HG03439 (cell line): Measurements from ENCODE around the gene SMC1B.
"Not testable (repeated sequence)": the region's sequence is repeated elsewhere in the genome, so short reads cannot be mapped to it uniquely, and the experiment has no call there.

Experiments used
- ATAC-seq: cut with Tn5 transposase; IDR thresholded peaks from one replicate; pipeline ENCODE4 v1.9.1; 2021; ENCODE audit warnings: mild to moderate bottlenecking, moderate library complexity; ENCODE audit not compliant: unreplicated experiment

SMC1B gene, protein sequence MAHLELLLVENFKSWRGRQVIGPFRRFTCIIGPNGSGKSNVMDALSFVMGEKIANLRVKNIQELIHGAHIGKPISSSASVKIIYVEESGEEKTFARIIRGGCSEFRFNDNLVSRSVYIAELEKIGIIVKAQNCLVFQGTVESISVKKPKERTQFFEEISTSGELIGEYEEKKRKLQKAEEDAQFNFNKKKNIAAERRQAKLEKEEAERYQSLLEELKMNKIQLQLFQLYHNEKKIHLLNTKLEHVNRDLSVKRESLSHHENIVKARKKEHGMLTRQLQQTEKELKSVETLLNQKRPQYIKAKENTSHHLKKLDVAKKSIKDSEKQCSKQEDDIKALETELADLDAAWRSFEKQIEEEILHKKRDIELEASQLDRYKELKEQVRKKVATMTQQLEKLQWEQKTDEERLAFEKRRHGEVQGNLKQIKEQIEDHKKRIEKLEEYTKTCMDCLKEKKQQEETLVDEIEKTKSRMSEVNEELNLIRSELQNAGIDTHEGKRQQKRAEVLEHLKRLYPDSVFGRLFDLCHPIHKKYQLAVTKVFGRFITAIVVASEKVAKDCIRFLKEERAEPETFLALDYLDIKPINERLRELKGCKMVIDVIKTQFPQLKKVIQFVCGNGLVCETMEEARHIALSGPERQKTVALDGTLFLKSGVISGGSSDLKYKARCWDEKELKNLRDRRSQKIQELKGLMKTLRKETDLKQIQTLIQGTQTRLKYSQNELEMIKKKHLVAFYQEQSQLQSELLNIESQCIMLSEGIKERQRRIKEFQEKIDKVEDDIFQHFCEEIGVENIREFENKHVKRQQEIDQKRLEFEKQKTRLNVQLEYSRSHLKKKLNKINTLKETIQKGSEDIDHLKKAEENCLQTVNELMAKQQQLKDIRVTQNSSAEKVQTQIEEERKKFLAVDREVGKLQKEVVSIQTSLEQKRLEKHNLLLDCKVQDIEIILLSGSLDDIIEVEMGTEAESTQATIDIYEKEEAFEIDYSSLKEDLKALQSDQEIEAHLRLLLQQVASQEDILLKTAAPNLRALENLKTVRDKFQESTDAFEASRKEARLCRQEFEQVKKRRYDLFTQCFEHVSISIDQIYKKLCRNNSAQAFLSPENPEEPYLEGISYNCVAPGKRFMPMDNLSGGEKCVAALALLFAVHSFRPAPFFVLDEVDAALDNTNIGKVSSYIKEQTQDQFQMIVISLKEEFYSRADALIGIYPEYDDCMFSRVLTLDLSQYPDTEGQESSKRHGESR

GRCh38 chr22:45413368-45414211 lies at the start of gene SMC1B, which contains the start of gene RIBC2:
SMC1B (minus strand) TSS chr22:45413599; CDS start chr22:45413567, 32 bp downstream.
RIBC2 (plus strand) TSS chr22:45413693; CDS start chr22:45413887, 194 bp downstream.
- no peak for ATAC-seq

- no peak for ATAC-seq
Observed at GRCh38 chr22:45462034-45462655, 48.7 kb upstream of the SMC1B start.

- no peak for ATAC-seq
Observed at GRCh38 chr22:45460288-45461109, 47.1 kb upstream of the SMC1B start.

GRCh38 chr22:45459235-45459634 lies 45.8 kb upstream of the SMC1B start:
- no peak for ATAC-seq

DNA sequence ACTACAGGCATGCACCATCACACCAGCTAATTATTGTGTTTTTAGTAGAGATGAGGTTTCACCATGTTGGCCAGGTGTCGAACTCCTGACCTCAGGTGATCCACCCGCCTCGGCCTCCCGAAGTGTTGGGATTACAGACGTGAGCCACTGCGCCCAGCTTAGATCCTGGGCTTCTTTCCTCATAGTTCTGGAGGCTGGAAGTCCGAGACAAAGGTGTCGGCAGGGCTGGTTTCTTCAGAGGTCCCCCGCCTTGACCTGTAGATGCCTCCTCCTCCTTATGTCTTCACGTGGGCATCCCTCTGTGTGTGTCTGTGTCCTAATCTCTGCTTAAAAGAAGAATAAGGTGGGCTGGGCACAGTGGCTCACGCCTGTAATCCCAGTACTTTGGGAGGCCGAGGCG lies 45.1 kb upstream of the SMC1B start:
- ATAC-seq: no peak

- no peak for ATAC-seq
Observed at GRCh38 chr22:45456811-45457210, 43.4 kb upstream of the SMC1B start.

DNA sequence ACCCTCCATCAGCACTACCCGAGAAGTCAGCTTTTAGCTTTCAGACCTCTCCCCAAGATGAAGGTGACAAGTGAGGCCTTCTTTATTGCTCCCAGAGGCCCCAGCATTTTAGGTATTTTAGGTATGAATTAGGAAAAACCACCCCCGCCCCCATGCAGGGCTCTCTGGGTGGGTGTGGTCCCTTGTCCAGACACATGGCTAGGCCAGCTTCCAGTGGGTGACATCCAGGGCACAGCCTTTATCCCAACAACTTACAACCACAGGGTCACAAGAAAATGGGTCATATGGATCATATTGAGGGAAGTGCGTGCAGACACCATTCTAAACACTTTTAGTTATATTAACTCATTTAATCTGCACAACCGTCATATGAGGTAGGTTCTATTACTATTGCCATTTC lies 42.2 kb upstream of the SMC1B start:
- ATAC-seq: no peak

GRCh38 chr22:45455212-45455611 lies 41.8 kb upstream of the SMC1B start:
- no peak for ATAC-seq

DNA sequence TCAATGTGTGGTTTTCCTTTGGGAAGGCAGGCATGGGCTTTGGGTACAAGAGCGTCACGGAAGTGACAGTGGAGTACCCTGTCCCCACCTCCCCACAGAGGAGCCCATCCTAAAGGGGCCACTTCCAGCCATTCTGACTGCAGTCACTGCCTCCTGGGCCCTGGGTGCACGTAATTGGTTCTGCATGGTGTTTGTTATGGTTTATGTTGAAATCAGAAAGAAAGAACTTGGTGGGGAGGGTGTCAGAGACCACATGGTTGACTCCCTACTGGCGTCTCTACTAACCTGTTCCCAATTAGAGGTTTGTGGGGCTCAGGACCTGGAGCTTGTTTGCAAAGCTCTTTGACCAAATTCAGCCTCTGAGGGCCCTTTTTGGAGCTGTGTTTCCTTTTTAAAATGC lies 40.9 kb upstream of the SMC1B start:
- ATAC-seq: no peak

GRCh38 chr22:45453764-45454163 lies 40.4 kb upstream of the SMC1B start:
- no peak for ATAC-seq

- no peak for ATAC-seq
Observed at GRCh38 chr22:45452565-45453379, 39.4 kb upstream of the SMC1B start.

- ATAC-seq: no peak
Observed at GRCh38 chr22:45451972-45452371, 38.6 kb upstream of the SMC1B start.

GRCh38 chr22:45450921-45451651 lies 37.7 kb upstream of the SMC1B start:
- no peak for ATAC-seq

DNA sequence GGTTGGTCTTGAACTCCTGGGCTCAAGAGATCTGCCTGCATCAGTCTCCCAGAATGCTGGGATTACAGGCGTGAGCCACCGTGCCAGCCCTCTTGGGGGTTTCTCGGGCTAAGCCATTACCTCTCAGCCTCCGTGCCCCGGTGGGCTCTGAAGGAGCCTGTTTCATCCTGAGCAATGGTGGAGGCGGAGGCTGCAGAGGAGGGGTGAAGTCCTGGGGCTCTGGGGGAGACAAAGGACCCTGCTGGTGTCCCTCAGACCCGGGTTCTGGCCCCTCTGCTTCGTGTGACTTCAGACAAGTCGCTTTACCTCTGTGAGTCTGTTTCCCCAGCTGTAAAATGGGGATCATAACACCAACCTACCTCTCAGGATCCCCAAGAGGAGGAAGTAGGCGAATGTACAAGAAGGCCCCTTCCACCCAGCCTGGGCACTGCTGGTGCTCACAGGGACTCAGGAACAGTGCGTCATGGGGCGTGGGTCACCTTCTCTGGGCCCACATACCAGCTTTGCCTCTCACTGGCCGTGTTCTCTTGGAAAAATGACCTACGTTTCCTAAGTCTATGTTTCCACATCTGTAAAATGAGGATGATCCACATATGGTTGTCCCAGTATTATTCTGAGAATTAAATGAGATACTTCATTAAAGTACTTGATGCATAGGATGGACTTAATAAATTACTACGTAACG lies 36.8 kb upstream of the SMC1B start:
- ATAC-seq: no peak

- not testable (repeated sequence) for ATAC-seq
Observed at GRCh38 chr22:45449442-45449841, 36.0 kb upstream of the SMC1B start.

- no peak for ATAC-seq
Observed at GRCh38 chr22:45448431-45448830, 35.0 kb upstream of the SMC1B start.

- not testable (repeated sequence) for ATAC-seq
Observed at GRCh38 chr22:45447596-45447995, 34.2 kb upstream of the SMC1B start.
